ENCODE results near the gene EEF2K. TPM values are rescaled to one million over a fixed set of nuclear protein-coding genes. Genes with fewer than 3 reads are reported as not detected.

Gene EEF2K
- total RNA-seq, 1 experiment from 2014 or later: 31.0 TPM

DNA sequence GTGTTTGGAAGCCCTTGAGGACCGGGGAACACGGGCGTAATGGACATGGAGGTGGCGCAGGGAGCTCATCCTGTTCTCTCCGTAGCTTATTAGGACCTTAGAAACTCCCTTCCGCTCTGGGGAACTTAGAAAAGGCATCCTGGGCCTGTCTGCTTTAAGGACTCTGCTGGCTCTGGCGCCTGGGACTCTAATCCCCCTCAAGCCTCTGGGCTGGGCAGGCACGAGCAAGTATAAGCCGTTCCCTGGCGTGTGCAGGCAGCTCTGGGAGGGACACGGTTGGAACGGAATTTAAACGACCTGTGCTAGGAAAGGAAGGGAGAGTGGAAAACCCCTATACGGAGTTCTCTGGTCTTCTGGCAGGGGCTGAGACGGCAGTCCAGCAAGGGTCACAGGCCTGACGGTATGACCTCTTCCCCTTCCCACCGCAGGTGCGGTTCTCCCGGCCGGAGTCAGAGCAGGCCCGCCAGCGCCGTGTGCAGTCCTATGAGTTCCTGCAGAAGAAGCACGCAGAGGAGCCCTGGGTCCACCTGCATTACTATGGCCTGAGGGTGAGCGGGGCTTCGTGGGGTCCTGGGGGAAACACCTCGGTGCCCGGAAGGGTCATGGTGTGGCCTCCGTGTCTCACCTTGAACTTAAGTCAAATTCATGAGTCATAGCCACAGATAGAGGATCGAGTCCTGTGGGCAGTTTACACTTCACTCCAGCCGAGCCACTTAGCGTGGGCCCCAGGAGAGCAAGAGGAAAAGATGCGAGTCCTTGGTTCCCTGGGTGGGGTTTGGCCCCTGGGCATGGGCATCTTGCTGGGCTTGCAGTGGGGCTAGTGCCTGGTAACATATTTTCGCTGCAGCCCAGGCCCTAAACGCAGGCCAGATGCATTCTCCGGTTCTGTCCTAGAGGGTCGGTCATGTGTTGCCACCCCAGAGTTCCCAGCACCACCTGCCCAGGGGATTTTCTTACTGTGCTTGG lies 108.9 kb downstream of the EEF2K start:
- no peaks in the 10 kb centered on the region for H3K4me1 ChIP-seq (ENCODE audit: control insufficient read depth in 1 of 2, insufficient read depth in 2 of 2, low read length in 2 of 2)
- no peak overlapping the region for H3K9ac ChIP-seq (ENCODE audit: low read length)
- no peak overlapping the region for H3K4me3 ChIP-seq (replicated peaks in 1 of 2; ENCODE audit: low read depth in 1 of 2, low read length in 2 of 2)
- H3K36me3 ChIP-seq (ENCODE audit: control insufficient read depth in 1 of 2, insufficient read depth in 2 of 2, low read length in 2 of 2): peaks cover 23 to 37% of the 10 kb centered on the region in 2 experiments
- H3K9me3 ChIP-seq (ENCODE audit: control insufficient read depth in 1 of 2, insufficient read depth in 1 of 2, low read depth in 1 of 2, low read length in 2 of 2): no peaks in the 10 kb centered on the region
- H3K9me2 ChIP-seq (ENCODE audit: insufficient read depth): no peaks in the 10 kb centered on the region
- intact Hi-C loops (cut with micrococcal nuclease): no loop called here
- no peaks in the 10 kb centered on the region for H4K20me1 ChIP-seq (ENCODE audit: insufficient read depth)
- H3K27ac ChIP-seq (ENCODE audit: low read depth, low read length): no peak overlapping the region
- ATAC-seq (no peak), DNase-seq (ENCODE audit: low read depth, low spot score) (no peak)
- H3K4me2 ChIP-seq (ENCODE audit: low read length): no peak overlapping the region
- H3K27me3 ChIP-seq (ENCODE audit: insufficient read depth, low read length): no peaks in the 10 kb centered on the region
- H2AFZ ChIP-seq (ENCODE audit: low read depth, low read length, poor library complexity, severe bottlenecking): no peak overlapping the region
- H3K79me2 ChIP-seq (ENCODE audit: insufficient read depth, low read length): no peaks in the 10 kb centered on the region
- CTCF ChIA-PET: no interaction called here
- TF ChIP-seq EZH2phosphoT487 (IDR thresholded peaks at IDR 0.05; ENCODE audit: borderline replicate concordance) (no peak), TCF7L2 (IDR thresholded peaks at IDR 0.05; ENCODE audit: borderline replicate concordance, extremely low read depth, insufficient read depth, insufficient read length) (no peak), FOSL1 (IDR thresholded peaks at IDR 0.05; ENCODE audit: low read depth) (no peak), JUND (IDR thresholded peaks at IDR 0.05) (no peak), POLR2AphosphoS5 (IDR thresholded peaks at IDR 0.05; ENCODE audit: low read depth, low read length) (no peak), SIN3A (IDR thresholded peaks at IDR 0.05; ENCODE audit: low read depth) (no peak), ELF1 (IDR thresholded peaks at IDR 0.05; ENCODE audit: borderline replicate concordance, low read depth) (no peak), ZNF274 (IDR thresholded peaks at IDR 0.05; ENCODE audit: low read depth, low read length) (no peak), RAD21 (IDR thresholded peaks at IDR 0.05; ENCODE audit: low read depth) (no peak)
- TF ChIP-seq, protein P1, sequence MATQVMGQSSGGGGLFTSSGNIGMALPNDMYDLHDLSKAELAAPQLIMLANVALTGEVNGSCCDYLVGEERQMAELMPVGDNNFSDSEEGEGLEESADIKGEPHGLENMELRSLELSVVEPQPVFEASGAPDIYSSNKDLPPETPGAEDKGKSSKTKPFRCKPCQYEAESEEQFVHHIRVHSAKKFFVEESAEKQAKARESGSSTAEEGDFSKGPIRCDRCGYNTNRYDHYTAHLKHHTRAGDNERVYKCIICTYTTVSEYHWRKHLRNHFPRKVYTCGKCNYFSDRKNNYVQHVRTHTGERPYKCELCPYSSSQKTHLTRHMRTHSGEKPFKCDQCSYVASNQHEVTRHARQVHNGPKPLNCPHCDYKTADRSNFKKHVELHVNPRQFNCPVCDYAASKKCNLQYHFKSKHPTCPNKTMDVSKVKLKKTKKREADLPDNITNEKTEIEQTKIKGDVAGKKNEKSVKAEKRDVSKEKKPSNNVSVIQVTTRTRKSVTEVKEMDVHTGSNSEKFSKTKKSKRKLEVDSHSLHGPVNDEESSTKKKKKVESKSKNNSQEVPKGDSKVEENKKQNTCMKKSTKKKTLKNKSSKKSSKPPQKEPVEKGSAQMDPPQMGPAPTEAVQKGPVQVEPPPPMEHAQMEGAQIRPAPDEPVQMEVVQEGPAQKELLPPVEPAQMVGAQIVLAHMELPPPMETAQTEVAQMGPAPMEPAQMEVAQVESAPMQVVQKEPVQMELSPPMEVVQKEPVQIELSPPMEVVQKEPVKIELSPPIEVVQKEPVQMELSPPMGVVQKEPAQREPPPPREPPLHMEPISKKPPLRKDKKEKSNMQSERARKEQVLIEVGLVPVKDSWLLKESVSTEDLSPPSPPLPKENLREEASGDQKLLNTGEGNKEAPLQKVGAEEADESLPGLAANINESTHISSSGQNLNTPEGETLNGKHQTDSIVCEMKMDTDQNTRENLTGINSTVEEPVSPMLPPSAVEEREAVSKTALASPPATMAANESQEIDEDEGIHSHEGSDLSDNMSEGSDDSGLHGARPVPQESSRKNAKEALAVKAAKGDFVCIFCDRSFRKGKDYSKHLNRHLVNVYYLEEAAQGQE (IDR thresholded peaks at IDR 0.05; ENCODE audit: low read depth): no peak
- TF ChIP-seq, protein P2, sequence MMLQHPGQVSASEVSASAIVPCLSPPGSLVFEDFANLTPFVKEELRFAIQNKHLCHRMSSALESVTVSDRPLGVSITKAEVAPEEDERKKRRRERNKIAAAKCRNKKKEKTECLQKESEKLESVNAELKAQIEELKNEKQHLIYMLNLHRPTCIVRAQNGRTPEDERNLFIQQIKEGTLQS (IDR thresholded peaks at IDR 0.05): no peak
- POLR2A ChIA-PET: no interaction called here
- RAD21 ChIA-PET (ENCODE audit: low non-redundant PET in 1 of 2, low total read pairs in 2 of 2, uncharacterized antibody in 2 of 2, unreplicated experiment in 2 of 2): no interaction called here
- no TSS peak for BruUV-seq (replicated peaks)
